Uterus (tissue), 4 donors: ENCODE measurements around the gene NDC1. TPM values are rescaled to one million over a fixed set of nuclear protein-coding genes. Genes with fewer than 3 reads are reported as not detected.

Experiments
- DNase-seq, 2 donors: peaks; one replicate each; pipeline ENCODE4 v3.0.0-alpha.2; 2019 to 2020
- H3K27ac ChIP-seq, 2 donors: fragments of 200-600 bp; sonication (generic); 1 replicate in 1 of 2; 2 replicates in 1 of 2; pipeline ENCODE4 v1.5.1; 2016 to 2018
- H3K27me3 ChIP-seq, 2 donors: fragments of 200-600 bp; sonication (generic); one replicate each; pipeline ENCODE4 v1.5.1; 2018 to 2019; ENCODE audit warnings: control low read depth in 1 of 2
- H3K36me3 ChIP-seq, 2 donors: fragments of 200-600 bp; sonication (generic); one replicate each; pipeline ENCODE4 v1.5.1; 2019; ENCODE audit warnings: control low read depth in 1 of 2
- H3K4me1 ChIP-seq, 2 donors: fragments of 200-600 bp; sonication (generic); one replicate each; pipeline ENCODE4 v1.5.1; 2018 to 2019; ENCODE audit warnings: control low read depth in 1 of 2
- H3K4me3 ChIP-seq, 2 donors: fragments of 200-600 bp; sonication (generic); 1 replicate in 1 of 2; 2 replicates in 1 of 2; pipeline ENCODE4 v1.5.1; 2018 to 2019; ENCODE audit warnings: mild to moderate bottlenecking in 1 of 2
- H3K9me3 ChIP-seq, 2 donors: fragments of 200-600 bp; sonication (generic); one replicate each; pipeline ENCODE4 v1.5.1; 2019; ENCODE audit warnings: control low read depth in 1 of 2
- CTCF ChIP-seq, 4 experiments: fragments of 200-600 bp in 2 of 4; fragments of 450-650 bp in 2 of 4; sonication (generic) in 2 of 4; IDR thresholded peaks; one replicate each; pipeline ENCODE4 v1.5.1; 2016 to 2019; ENCODE audit warnings: antibody characterized with exemption in 4 of 4, mild to moderate bottlenecking in 2 of 4, moderate library complexity in 1 of 4
- POLR2A ChIP-seq, 2 donors: fragments of 450-650 bp; IDR thresholded peaks; one replicate each; pipeline ENCODE4 v1.6.1; 2016; ENCODE audit warnings: antibody characterized with exemption in 2 of 2, mild to moderate bottlenecking in 1 of 2, moderate library complexity in 1 of 2
- intact Hi-C: fragments of 100-400 bp; cut with DNase I; formaldehyde crosslinking; loops from one replicate; pipeline ENCODE4 v1.15.1; 2023; ENCODE audit warnings: low total_unique reads
- total RNA-seq, 4 donors: library from RNA; depleted of rRNA in 3 of 4; stranded (reverse); fragments of >200 nt in 3 of 4; gene quantifications; one replicate each; pipeline versions ENCODE4 v1.1.0 to v1.2.4, GENCODE V29; 2014 to 2023
- donor health status: DM: yes; HTN: yes; CAD: no.

The NDC1 gene
- total RNA-seq, 4 donors from 2014 or later: 6.1 to 41.8 (median 16.8) TPM

DNA sequence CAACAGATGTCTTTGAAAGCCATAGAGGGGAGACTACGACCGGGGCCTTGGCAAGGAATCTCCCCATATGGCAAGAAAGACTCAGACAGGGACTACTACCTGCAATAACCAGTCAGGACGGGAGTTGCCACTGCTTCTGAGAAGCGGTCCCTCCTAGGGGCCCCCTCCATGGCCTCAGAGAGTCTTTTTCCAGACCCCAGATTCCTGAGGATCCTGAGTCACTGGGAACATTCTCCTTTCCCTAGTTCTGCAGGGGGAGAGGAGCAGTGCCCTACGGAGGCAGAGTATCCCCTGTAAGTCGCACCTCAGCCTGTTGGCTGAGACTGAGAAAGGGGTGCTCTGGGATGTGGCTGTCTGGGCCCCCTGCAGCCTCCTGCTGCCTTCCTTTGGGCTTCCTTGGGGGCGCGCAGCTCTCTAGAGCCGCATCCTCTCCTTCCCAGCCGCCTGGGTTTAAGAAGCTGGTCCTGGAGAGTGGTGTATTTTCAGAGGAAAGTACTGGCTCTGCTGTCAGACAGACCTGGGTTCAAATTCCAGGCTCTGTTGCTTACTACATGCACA is 107.0 kb downstream of the NDC1 start:
- Histone ChIP-seq H3K9me3 (no peaks in the 10 kb centered on the region), H3K4me3 (no peak overlapping the region), H3K36me3 (no peaks in the 10 kb centered on the region), H3K27me3 (no peaks in the 10 kb centered on the region), H3K27ac (no peak overlapping the region), H3K4me1 (no peaks in the 10 kb centered on the region)
- TF ChIP-seq POLR2A (IDR thresholded peaks at IDR 0.05): no peak
- TF ChIP-seq CTCF (IDR thresholded peaks at IDR 0.05): no peak
- intact Hi-C loops: no loop called here
- no peak for DNase-seq

DNA sequence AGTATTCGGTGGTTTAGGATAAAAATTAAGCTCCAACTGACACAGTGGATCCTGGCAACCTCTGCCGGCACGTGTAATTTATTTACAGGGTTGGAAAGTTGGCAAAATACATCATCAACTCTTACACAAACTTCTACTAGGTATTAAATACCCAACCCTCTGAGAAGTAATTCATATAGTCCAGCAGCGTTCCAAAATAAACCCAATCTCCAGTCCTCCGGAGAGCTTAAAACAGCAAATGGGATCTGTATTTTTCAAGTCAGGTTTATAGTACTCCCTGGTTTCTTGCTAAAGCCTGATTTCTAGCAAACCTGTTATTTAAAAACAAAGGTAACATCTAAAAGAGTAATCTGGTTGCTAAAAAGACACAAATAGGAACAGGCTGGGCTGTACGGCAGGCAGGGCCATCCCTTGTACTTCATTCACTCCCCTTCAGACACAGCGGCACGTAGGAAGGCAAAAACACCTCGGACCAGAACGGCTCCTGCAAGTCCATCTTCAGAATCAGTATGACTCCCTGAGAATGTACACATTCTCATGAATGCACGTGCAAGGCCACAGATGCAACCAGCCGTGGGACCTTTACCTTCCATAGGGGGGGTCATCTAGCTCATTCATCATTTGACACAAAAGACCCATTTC is 107.8 kb downstream of the NDC1 start:
- Histone ChIP-seq H3K9me3 (no peaks in the 10 kb centered on the region), H3K27ac (no peak overlapping the region), H3K4me3 (no peak overlapping the region), H3K36me3 (no peaks in the 10 kb centered on the region), H3K27me3 (no peaks in the 10 kb centered on the region), H3K4me1 (no peaks in the 10 kb centered on the region)
- DNase-seq: no peak
- intact Hi-C loops: no loop called here
- no peak for TF ChIP-seq POLR2A (IDR thresholded peaks at IDR 0.05)
- TF ChIP-seq CTCF (IDR thresholded peaks at IDR 0.05): no peak

DNA sequence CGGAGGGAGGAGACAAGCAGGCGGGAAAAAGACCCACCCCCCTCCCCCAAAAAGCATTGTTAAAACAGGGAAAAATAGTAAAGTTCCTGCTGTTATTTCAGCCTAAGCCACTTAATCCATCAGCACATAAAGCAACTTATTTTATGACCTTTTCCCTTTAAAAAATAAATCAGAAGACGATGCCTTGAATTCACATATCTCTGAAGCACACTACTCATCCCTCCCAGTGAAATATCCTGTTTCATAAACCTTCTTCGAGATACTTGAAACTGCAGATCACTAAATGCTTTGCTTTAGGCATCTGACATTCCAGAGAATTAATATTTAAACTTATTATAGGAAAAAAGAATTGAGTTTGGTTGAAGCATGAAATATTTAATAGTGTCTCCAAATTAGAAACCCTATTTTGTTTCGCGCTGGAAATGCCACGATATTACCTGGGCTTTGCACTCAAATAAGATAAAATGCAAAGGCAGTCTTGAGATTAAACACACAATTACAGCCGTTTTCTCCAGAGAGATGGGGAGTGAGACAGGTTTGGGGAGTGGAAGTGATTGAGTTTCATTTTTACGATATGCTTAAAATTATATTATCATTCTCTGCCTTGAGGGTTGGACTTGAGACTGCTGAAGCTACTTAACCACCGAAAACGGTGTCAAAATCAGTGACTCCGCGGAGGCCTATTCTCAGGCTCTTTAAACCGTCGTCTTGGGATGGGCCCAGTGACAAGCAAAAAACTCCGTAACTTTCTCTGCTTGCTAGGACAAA is 108.5 kb downstream of the NDC1 start:
- no peak overlapping the region for H3K27ac ChIP-seq
- H3K9me3 ChIP-seq: no peaks in the 10 kb centered on the region
- DNase-seq: no peak
- no peak for TF ChIP-seq POLR2A (IDR thresholded peaks at IDR 0.05)
- no peak for TF ChIP-seq CTCF (IDR thresholded peaks at IDR 0.05)
- no peaks in the 10 kb centered on the region for H3K27me3 ChIP-seq
- no peak overlapping the region for H3K4me3 ChIP-seq
- intact Hi-C loops: no loop called here
- no peaks in the 10 kb centered on the region for H3K4me1 ChIP-seq
- no peaks in the 10 kb centered on the region for H3K36me3 ChIP-seq

GRCh38 chr1:53728702-53729455 is 109.2 kb downstream of the NDC1 start:
- DNase-seq: no peak
- H3K27ac ChIP-seq: no peak overlapping the region
- no peaks in the 10 kb centered on the region for H3K4me1 ChIP-seq
- TF ChIP-seq POLR2A (IDR thresholded peaks at IDR 0.05): no peak
- intact Hi-C loops: no loop called here
- H3K9me3 ChIP-seq: no peaks in the 10 kb centered on the region
- no peaks in the 10 kb centered on the region for H3K27me3 ChIP-seq
- no peak overlapping the region for H3K4me3 ChIP-seq
- no peaks in the 10 kb centered on the region for H3K36me3 ChIP-seq

- Histone ChIP-seq H3K9me3 (no peaks in the 10 kb centered on the region), H3K4me1 (no peaks in the 10 kb centered on the region), H3K27ac (no peak overlapping the region), H3K36me3 (no peaks in the 10 kb centered on the region), H3K4me3 (no peak overlapping the region), H3K27me3 (no peaks in the 10 kb centered on the region)
- TF ChIP-seq POLR2A (IDR thresholded peaks at IDR 0.05) (no peak), CTCF (IDR thresholded peaks at IDR 0.05) (no peak)
- intact Hi-C loops: no loop called here
- DNase-seq: no peak
These were observed 109.9 kb downstream of the NDC1 start for GRCh38 chr1:53728196-53728595.
